Esophagus squamous epithelium (tissue), 5 donors: ENCODE measurements around the gene ST8SIA1. TPM values are rescaled to one million over a fixed set of nuclear protein-coding genes. Genes with fewer than 3 reads are reported as not detected.

Experiments
- DNase-seq: peaks from one replicate; lab custom pipeline; 2025; lab: John Stamatoyannopoulos, UW
- H3K27ac ChIP-seq, 4 donors: fragments of 200-600 bp; sonication (generic); one replicate each; pipeline ENCODE4 v1.5.1; 2016 to 2019; ENCODE audit warnings: mild to moderate bottlenecking in 1 of 4
- H3K27me3 ChIP-seq, 4 donors: fragments of 200-600 bp; sonication (generic); 1 replicate in 3 of 4; 2 replicates in 1 of 4; pipeline versions ENCODE4 v1.5.1 to v1.6.0; 2017 to 2021; ENCODE audit warnings: antibody characterized with exemption in 1 of 4
- H3K36me3 ChIP-seq, 3 donors: fragments of 200-600 bp; sonication (generic); one replicate each; pipeline ENCODE4 v1.5.1; 2016 to 2019
- H3K4me1 ChIP-seq, 3 donors: fragments of 200-600 bp; sonication (generic); one replicate each; pipeline ENCODE4 v1.5.1; 2017 to 2019
- H3K4me3 ChIP-seq, 4 donors: fragments of 200-600 bp; sonication (generic); 1 replicate in 3 of 4; 2 replicates in 1 of 4; pipeline ENCODE4 v1.5.1; 2016 to 2019; ENCODE audit warnings: mild to moderate bottlenecking in 2 of 4, moderate library complexity in 1 of 4
- H3K9me3 ChIP-seq, 3 donors: fragments of 200-600 bp; sonication (generic); one replicate each; pipeline ENCODE4 v1.5.1; 2016 to 2019
- CTCF ChIP-seq, 6 experiments: fragments of 450-650 bp in 4 of 6; fragments of 200-600 bp in 2 of 6; sonication (generic) in 2 of 6; IDR thresholded peaks; one replicate each; pipeline ENCODE4 v1.5.1; 2016 to 2019; ENCODE audit warnings: antibody characterized with exemption in 6 of 6, mild to moderate bottlenecking in 4 of 6, moderate library complexity in 4 of 6
- POLR2A ChIP-seq, 4 donors: fragments of 450-650 bp; IDR thresholded peaks; one replicate each; pipeline ENCODE4 v1.6.1; 2017; ENCODE audit warnings: antibody characterized with exemption in 4 of 4, mild to moderate bottlenecking in 4 of 4, moderate library complexity in 3 of 4
- WGBS, 2 donors: methylation state at CpG; one replicate each; pipeline ENCODE4 v1.1.5; 2018; 5-methylcytosine and 5-hydroxymethylcytosine counted together
- intact Hi-C: fragments of 100-400 bp; cut with DNase I; formaldehyde crosslinking; loops from one replicate; pipeline ENCODE4 v1.15.0; 2022
- total RNA-seq, 4 donors: library from RNA; depleted of rRNA; stranded (reverse); fragments of >200 nt; gene quantifications; one replicate each; pipeline ENCODE4 v1.1.0, GENCODE V29; 2016
- donor health status: DM: yes; HTN: yes; CAD: no.

Gene ST8SIA1
- total RNA-seq, 4 donors from 2014 or later = 0.38 to 5.3 (median 1.0) TPM

GRCh38 chr12:22268973-22269372 is 65.5 kb downstream of the ST8SIA1 start:
- TF ChIP-seq CTCF (IDR thresholded peaks at IDR 0.05) = no peak
- no peak for TF ChIP-seq POLR2A (IDR thresholded peaks at IDR 0.05)
- intact Hi-C loops = no loop called here
- DNase-seq = no peak
- H3K27ac ChIP-seq = no peak overlapping the region
- no peak overlapping the region for H3K4me3 ChIP-seq
- H3K9me3 ChIP-seq = no peaks in the 10 kb centered on the region
- no peaks in the 10 kb centered on the region for H3K36me3 ChIP-seq
- H3K4me1 ChIP-seq = peaks cover 0 to 27% (median 13%) of the 10 kb centered on the region in 3 donors
- H3K27me3 ChIP-seq = no peaks in the 10 kb centered on the region

DNA sequence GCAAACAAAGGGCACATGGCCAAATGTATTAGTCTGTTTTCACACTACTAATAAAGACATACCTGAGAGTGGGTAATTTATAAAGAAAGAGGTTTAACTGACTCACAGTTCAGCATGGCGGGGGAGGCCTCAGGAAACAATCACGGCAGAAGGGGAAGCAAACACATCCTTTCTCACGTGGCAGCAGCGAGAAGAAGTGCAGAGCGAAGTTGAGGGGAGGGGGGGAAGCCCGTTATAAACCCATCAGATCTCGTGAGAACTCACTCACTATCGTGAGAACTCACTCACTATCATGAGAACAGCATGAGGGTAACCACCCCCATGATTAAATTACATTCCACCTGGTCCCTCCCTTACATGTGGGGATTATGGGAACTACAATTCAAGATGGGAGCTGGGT is 66.1 kb downstream of the ST8SIA1 start:
- Histone ChIP-seq H3K27ac (no peak overlapping the region), H3K9me3 (no peaks in the 10 kb centered on the region), H3K4me3 (no peak overlapping the region), H3K36me3 (no peaks in the 10 kb centered on the region), H3K27me3 (no peaks in the 10 kb centered on the region), H3K4me1 (peaks cover 0 to 27% (median 13%) of the 10 kb centered on the region in 3 donors)
- no peak for DNase-seq
- TF ChIP-seq POLR2A (IDR thresholded peaks at IDR 0.05) (no peak), CTCF (IDR thresholded peaks at IDR 0.05) (no peak)
- intact Hi-C loops = no loop called here
- 68 to 76% methylated on average over 7 to 8 of the region's 8 CpGs for WGBS, 2 donors

DNA sequence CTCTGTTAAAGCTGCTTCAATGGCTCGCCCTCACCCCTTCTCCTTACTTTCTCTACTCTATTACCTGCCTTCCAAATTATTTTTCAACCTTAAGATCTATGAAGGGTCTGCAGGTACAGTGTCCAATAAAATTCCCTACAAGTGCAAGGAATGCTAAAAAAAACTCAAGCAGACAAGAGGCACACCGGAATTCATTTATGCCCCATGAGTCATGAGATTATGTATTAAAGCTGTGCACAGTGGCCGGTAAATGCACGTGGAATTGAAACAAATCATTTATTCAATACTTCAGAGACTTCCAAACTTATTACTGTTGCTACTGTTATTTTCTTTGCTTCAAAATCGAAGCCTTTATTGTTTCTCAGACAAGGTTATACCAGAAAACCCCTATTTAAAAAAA is 68.4 kb downstream of the ST8SIA1 start:
- intact Hi-C loops = no loop called here
- Histone ChIP-seq H3K4me1 (peaks cover 0 to 9% (median 4%) of the 10 kb centered on the region in 3 donors), H3K27me3 (no peaks in the 10 kb centered on the region), H3K9me3 (no peaks in the 10 kb centered on the region), H3K4me3 (no peak overlapping the region), H3K27ac (no peak overlapping the region), H3K36me3 (no peaks in the 10 kb centered on the region)
- no peak for DNase-seq
- WGBS, 2 donors = 66 to 72% methylated on average over 5 of the region's 5 CpGs
- TF ChIP-seq POLR2A (IDR thresholded peaks at IDR 0.05) = no peak
- TF ChIP-seq CTCF (IDR thresholded peaks at IDR 0.05) = no peak

GRCh38 chr12:22264380-22264779 is 70.1 kb downstream of the ST8SIA1 start:
- no peak for DNase-seq
- TF ChIP-seq CTCF (IDR thresholded peaks at IDR 0.05) (no peak), POLR2A (IDR thresholded peaks at IDR 0.05) (no peak)
- H3K4me3 ChIP-seq = no peak overlapping the region
- no peak overlapping the region for H3K27ac ChIP-seq
- intact Hi-C loops = no loop called here
- H3K4me1 ChIP-seq = peaks cover 0 to 4% (median 0%) of the 10 kb centered on the region in 3 donors
- no peaks in the 10 kb centered on the region for H3K27me3 ChIP-seq
- H3K9me3 ChIP-seq = no peaks in the 10 kb centered on the region
- H3K36me3 ChIP-seq = no peaks in the 10 kb centered on the region
- 85 to 90% methylated on average over 5 of the region's 5 CpGs for WGBS, 2 donors

- no peak for DNase-seq
- 14 to 40% methylated on average over 2 of the region's 2 CpGs for WGBS, 2 donors
These were observed 72.2 kb downstream of the ST8SIA1 start for GRCh38 chr12:22262309-22262708.

More at GRCh38 chr12:22262309-22262708, 72.2 kb downstream of the ST8SIA1 start:
- Histone ChIP-seq H3K4me1 (peaks cover 0 to 4% (median 0%) of the 10 kb centered on the region in 3 donors), H3K27ac (no peak overlapping the region), H3K9me3 (no peaks in the 10 kb centered on the region), H3K36me3 (no peaks in the 10 kb centered on the region), H3K27me3 (no peaks in the 10 kb centered on the region), H3K4me3 (no peak overlapping the region)
- TF ChIP-seq CTCF (IDR thresholded peaks at IDR 0.05) (no peak), POLR2A (IDR thresholded peaks at IDR 0.05) (no peak)
- intact Hi-C loops = no loop called here
